AML-193 (cell line): ENCODE data around the gene CKLF.
"Not testable (repeated sequence)": the region's sequence is repeated elsewhere in the genome, so short reads cannot be mapped to it uniquely, and the experiment has no call there.

Source experiments
- DNase-seq, 2 experiments: peaks; one replicate each; lab custom pipeline; 2025; lab: John Stamatoyannopoulos, UW

The CKLF gene

DNA sequence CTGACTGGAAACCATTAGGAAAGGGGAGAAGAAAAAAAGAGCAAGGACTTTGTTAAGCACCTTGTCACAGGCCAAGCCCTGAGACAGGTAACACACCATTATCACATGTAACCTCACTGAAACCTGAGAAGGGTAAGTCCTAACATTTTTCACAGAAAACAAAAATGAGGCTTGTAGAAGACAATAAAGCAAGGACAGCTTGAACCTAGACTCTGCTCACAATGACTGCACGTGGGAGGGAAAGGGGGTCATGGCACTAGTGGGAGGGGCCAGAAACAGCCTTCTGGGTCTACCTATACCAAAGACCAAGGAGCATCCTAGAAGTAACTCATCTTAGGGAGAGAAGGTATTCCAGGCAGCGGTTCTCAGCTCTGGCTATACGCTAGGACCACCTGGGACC is 10.0 kb upstream of the CKLF start:
- no peak for DNase-seq

DNA sequence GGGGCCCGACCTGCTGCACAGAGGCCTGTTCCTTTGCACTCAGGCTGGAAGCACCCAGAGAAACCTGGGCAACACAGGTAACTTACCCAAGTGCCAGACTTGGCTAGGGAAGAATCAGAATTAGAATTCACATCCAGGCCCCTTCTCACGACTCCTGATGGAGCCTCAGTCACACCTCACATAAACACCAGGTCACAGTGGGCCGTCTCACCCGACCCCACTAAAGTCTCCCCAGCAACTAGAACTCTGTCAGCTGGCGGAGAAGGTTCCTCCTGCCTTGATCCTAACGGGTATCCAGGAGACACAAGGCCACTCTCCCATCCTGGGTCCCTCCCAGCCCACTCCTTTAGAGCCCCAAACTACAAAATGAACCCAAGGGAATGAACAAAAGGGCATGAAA is 8.8 kb upstream of the CKLF start:
- DNase-seq, result no peak

DNA sequence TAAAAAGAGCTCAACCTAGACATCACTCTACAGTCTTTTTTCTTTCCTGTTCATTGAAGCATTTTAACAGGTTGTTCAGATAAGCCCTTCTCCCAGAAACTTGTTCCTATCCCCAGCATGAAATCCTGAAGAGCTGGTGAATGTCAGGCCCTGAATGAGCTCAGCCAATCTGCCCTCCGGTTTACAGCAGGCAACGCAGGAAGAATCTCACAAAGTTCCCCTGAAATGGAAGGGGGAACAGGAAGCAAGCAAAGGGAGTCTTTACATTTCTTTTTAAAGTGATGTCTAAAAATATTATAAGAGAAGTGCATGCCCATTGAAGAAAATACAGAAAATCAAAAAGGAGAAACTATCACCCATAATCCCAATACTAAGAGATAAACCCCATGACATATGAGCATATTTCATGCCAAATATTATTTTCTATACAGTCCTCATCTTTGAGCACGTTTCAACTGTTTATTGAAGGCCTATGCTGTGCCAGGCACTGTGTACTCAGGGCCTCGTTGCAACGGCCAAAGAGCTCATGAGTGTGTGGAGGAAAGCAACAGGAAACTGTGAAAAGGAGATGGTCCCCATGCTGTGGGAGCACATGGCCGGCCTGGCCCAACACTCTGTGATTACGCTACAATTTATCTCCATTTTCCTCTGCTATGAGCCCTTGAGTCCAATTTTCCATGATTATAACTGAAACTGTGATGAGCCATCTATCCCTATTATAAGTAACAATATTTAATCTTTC is 8.2 kb upstream of the CKLF start:
- DNase-seq, result no peak

DNA sequence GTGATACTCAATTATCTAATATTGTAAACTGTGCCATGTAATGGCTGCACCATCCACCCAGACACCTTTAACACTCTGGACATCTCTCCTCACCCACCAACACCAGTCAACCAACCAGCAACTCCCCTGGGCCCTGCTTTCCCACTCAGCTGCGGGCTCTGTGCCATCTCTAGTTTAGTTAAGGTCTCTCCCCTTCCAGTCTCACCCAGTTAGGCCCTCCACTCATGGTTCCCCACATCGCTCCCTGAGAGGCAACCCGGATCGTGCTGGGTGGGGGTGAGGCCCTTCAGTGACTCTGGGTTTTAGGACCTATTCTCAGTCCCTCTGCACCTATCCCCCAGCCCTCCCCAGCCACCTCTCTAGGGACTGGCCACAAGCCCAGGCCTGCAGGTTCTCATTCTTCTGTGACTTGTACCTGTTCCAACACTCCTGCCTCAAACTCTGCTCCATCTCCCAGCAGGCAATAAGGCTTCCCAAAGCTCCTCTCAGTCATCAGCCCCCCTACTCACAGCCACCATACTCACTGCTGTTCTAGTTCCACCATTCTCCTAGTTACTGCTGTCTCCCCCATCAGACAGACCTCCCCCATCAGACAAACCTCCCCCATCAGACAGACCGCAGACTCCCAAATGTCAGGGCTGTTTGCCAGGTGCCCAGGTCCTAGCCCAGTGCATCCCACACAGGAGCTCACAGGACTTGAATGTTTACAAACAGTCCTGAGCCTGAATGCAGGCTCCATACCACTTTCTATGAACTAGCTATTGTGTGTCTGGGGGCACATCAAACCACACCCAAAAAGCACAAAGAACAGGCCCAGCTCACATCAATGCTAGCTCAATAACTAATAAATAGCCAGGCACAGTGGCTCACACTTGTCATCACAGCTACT is 5.0 kb upstream of the CKLF start:
- no peak for DNase-seq

DNA sequence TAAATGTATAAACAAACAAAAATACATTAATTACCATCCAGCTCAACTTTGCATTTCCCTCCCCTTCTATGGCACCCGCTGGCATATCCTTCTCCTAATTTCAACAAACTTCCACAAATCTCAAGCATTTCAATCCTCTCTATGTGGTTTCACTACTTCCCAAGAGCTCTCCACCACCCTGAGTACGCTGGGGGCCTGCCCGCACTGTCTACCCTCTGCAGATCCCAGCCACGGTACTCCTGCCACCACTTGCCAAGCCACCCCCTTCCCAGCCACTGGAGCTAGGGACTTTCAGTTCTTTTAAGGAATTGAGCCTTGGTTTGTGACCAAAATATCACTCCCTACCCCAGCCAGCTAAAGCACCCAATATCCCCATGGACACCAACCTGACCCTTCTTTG is 4.3 kb upstream of the CKLF start:
- no peak for DNase-seq

DNA sequence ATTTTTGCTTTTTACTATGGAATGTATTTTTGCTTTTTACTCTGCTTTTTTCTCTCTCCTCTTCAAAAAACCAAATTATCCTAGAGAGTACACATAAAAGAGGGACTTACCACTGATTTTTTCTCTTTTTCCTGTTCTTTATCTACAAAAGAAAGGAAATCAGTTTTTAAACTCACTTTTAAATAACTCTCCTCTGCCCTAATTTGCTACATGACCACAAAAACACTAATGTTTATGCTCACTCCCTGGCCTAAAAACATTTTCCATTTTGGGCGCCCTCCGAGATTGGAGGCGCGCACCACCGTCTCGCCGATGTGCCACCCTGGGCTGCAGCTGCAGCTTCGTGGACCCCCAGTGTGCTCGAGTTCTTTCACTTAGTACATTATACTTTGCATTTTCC is 3.5 kb upstream of the CKLF start:
- DNase-seq, result no peak

DNA sequence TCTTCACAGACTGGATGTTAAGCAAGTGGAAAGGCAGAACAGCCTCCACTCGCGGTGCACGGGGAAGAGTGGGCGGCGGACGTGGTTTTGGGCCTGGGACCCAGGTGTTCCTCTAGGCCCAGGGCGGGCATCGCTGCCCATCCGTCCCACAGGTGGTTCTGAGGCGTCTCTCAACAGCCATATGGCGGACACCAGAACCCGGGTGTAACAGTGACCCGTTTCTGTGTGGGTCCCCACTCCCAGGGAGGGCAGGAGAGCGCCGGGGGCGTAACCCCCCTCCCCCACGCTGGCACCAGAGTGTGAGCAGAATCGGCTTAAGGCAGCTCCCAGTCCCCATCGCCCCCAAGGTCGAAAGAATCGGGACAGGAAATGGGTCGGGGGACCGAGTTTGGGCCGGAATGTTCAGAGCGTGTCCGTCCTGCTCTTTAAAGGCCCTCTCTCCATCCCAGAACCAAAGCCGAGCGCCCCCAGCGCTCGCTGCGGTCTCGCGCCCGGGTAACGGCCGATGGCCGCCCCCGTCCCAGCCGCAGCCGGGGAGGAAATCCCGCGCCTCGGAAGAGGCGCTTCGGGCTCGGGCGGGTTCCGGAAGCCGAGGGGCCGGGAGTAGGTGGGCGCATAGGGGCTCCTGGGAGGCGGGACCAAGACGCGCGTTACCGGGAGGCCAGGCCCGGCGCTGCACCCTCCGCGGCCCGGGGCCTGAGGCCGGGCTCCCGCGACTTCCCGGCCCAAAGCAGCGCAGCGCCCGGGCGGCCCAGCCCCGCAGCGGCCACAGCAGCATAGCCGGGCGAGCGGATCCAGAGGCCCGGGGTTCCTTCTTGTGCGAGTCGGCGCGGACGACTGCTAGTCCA is 2.9 kb upstream of the CKLF start, which contains the start of gene TK2:
Gene TK2, minus strand, starts transcription at position 839 of the 848 bp plus-strand sequence. Its CDS starts 61 bp downstream, at position 778.
- DNase-seq, result peak in 1 of 2 experiments; percentile 29

DNA sequence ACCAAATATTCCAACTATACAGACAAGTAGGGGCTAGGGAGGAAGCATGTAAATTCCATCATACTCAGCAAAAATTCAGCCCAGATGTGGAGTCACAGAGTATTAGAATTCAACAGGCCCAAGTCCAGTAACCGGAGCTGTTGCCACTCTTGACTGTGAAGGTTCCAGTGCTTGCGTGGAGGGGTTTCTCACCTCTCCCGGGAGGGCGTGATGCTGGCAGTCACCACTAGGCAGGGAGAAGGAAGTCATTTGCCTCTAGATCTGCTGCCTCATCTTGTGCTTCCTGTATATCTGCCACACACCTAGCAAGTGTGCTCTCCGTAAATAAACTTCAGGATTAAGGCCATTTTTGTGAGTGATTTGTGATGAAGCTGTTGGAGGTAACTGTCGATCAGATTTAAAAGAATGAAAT is 1.0 kb upstream of the CKLF start:
- peak; percentile 58 to 70 for DNase-seq

DNA sequence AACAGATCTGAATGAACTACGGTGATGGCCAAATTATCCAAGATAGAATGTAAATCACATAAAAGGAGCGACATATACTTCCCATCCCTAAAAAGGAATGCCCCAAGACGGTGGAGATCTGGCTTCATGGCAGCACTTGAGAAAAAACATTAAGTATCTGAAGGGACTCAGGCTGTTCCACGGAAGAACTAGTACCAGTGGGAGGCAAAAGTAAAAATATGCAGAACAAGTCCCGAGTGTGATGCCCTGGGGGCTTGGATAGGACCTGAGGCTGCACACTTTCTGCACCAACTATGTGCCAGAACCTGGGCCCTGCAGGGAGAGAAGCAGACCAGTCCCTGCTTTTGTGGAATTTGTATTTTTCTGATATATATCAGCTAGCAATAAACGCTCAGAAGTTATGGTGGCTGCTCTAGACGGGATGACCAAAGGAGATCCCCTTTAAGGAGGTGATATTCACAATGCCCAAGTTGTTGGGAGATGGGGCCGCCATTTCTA is 539 bp upstream of the CKLF start:
- no peak for DNase-seq

DNA sequence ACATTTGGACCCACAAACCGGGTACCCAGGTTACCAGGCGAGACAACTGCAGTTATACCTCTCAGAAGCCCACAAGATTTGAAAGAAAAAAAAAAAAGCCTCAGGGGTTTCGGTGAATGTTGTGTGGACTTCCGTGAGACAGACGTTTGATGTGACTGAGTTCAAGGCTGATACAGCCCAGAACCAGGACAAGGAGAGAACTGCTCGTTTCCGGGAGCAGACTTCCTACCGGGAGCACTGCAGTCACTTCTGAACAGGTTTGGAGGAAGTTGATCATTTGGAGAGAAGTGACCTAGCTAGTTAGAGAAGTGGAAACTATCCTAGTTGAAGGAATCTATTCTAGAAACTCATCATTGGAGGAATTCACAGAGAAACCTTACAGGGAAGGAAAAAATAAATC is 847 bp downstream of the CKLF start:
- no peak for DNase-seq

DNA sequence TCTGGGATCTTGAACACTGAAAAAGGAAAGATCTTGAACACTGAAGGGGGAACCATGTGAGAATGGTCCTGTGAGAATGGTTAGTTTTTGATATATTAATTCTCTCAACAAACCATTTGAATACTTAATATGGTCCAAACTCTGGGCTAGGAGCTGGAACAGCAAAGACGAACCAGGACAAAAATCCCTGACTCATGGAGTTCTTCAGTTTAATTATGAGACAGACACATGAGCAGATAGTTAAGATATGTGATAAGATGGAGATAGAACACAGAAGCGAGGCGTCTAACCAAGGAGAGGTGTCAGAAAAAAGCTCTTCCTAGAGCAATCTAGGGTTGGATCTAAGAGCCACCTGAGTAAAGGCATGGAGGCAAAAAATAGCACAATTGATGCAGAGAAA is 1.6 kb downstream of the CKLF start:
- DNase-seq, result no peak

DNA sequence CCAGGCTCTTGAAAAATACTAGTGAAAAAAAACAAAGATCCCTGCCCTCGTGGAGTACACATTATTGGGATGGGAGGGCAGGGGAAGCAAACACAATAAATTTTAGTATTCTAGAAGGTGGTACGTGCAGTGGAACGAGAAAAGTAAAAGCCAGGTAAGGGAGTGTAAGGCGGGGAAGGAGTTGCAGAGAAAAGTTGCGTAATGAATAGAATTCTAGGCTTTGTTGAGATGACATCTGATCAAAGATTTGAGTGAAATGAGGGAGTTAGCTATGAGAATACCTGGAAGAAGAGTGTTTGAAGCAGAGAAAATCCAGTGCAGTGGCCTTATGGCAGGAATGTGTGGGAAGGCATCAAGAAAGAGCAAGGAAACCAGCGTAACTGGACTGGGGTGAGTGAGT is 2.1 kb downstream of the CKLF start:
- DNase-seq, result no peak

DNA sequence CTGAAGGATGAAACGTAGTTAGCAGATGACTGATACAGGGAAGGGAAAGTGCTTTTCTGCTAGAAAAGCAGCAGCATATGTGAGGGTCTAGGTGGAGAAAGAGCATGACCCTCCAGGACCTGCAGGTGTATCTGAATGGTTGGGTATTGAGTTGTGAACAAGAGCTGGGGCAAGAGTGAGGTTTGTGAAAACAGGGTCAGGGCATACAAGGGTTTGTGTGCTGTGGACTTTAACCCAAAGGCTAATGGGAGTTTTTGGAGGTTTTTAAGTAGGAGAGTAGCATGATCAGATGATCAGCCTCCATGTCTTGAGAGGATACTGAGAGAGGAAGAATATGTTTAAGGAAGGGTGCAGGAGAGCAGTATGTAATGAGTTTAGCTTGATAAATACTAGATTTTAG is 7.7 kb downstream of the CKLF start:
- no peak for DNase-seq

DNA sequence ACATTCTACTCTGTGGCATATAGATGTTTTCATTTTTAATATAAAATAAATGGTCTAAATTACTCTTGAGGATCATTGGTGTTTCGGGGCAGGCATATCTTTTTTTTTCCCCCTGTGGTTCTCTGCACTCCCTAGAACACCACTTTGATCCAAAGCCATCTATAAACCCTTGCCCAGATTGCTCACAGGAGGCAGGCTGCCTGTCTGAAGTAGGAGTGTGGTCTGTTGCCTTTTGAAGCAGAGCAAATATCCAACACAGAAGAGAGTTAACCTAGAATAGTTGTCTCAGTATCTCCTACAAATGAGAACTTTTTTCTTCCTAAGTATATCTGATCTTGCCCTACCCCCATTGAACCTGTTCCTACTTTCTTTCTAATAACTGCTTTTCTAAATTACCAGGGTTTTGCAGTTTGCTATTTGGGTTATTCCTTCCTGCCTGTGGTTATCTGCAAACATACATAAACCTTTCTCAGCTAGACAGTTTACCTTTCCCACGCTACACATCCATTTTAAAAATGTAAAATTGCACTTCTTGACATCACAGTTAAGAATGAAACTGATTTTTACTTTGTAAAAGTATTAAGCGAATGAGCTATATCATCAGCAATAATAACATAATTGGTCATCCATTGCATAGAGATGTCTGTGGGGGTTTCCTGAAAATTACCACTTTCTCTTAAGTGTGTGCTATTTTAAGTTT is 9.2 kb downstream of the CKLF start:
- DNase-seq, result no peak

DNA sequence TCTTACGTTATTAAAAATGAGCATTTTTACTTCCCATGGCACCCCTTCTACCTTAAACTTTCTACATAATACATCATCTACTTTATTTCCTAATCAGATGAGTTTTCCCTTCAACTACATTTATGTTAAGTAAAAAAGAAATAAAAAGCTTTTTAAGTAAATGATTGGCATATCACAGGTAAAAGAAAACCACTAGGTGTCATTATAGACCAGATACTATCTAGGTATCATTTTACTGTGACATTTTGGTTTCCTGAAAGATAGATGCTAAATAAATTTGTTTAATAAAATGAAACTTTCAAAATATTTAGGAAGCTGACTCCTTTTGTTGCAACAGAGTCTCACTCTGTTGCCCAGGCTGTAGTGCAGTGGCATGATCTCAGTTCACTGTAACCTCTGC is 10.0 kb downstream of the CKLF start:
- no peak for DNase-seq

DNA sequence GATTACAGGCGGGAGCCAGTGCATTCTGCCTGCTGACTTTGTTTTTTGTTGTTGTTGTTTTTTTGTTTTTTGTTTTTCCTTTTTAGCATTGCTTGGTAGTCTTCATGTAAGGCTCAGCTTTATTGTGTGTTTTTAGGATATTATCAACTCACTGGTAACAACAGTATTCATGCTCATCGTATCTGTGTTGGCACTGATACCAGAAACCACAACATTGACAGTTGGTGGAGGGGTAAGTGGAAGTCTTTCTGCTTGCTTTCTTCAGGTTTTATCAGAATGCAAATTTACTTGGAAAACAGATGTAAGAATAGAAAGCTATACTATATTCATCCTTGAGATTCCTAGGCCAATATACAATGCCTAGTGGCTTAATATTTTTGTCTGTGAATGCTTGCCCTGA is 10.6 kb downstream of the CKLF start:
- DNase-seq, result no peak

DNA sequence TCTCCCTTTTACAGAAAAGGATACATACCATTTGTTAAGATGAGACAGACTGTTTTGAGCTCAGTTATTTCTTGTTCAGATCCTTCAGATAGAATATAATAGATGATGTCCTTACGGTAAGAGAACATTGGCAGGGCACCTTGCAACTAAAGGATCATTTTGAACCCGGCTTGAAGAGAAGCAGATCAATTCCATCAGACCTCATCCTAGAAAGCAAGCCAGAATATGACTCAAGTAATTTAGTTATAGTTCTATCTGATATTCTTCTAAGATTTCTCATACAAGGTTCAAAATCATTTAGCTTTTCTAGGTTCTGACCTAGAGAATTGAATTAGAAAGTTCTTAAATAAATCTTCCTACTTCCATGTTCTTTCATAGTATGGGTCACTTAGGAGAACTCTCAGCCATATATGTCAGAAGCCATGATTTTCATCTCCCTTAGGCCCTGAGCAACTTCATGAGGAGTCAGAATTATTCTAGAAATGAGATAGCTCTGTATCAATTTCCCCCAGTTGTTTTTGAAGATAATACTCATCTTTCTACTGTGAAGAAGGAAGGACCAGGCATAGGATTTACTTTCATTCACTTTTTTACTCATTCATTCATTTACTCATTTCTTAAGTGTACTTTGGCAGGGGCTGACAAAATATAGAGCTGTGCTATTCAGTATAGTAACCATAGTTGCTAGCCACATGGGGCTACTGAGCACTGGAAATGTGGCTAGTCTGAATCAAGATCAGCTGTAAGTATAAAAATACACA is 11.4 kb downstream of the CKLF start:
- DNase-seq, result no peak

DNA sequence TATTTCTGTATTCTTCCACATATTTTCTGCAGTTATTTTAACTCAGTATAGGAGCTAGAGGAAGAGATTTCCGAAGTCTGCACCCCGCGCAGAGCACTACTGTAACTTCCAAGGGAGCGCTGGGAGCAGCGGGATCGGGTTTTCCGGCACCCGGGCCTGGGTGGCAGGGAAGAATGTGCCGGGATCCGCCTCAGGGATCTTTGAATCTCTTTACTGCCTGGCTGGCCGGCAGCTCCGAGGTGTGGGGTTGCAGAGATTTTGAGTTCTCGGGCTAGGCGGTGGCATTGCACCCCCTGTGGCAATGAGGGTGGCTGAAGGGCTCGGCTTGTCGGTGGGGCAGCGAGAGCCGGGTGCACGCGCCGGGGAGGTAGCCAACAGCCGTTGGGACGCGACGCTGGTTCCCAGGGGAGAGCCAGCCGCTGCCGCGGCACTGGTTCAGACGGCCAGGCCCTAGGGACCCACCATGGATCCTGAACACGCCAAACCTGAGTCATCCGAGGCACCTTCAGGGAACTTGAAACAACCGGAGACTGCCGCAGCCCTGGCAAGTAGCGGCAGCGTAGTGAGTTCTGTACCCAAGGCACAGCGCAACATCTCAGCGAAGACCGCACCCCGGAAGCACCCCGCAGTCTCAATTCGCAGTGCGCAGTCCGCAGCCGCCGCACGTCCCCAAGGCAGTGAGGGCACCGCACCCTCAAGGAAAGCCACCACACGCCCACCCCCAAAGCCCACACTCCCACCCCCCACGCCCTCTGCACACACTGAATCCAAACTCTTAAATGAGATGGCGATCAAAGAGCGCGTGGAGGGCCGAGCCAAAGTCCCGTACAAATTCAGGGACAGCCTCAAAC is 13.9 kb downstream of the CKLF start, which contains the start of gene CMTM1:
Gene CMTM1, plus strand, starts transcription at position 389 of the 851 bp plus-strand sequence. Its CDS starts 75 bp downstream, at position 464.
- DNase-seq, result no peak

DNA sequence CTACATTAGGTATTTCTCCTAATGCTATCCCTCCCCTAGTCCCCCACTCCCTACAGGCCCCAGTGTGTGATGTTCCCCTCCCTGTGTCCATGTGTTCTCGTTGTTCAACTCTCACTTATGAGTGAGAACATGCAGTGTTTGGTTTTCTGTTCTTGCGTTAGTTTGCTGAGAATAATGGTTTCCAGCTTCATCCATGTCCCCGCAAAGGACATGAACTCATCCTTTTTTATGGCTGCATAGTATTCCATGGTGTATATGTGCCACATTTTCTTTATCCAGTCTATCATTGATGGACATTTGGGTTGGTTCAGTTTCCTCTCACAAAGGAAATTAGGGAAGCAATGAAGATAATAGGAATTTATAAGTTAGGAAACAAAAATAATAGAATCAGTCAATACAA is 14.9 kb downstream of the CKLF start:
- not testable (repeated sequence) for DNase-seq

DNA sequence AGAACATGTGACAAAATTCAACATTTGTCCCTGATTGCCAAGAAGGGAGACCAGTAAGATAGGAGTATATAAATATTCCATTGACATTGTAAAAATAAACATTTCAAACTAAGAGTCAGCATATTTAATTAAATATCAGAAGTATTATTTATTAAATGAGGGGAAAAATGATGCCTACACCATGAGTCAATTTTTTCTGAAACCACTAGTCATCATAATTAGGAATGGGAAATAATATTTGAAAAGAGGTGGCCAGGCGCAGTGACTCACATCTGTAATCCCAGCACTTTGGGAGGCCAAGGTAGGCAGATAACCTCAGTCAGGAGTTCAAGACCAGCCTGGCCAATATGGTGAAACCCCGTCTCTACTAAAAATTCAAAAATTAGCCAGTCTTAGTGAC is 16.0 kb downstream of the CKLF start:
- DNase-seq, result no peak
